HFF-Myc (cell line): Measurements from ENCODE around the gene C10orf53.

ENCODE experiments used
- DNase-seq: peaks from one replicate; pipeline ENCODE4 v3.0.0-alpha.2; 2011; ENCODE audit warnings: low read depth; ENCODE audit errors: extremely low read depth
- H3K4me3 ChIP-seq: replicated peaks from 2 replicates; pipeline ENCODE4 v1.5.1; 2011; ENCODE audit warnings: low read depth, mild to moderate bottlenecking, control low read depth, low read length
- TF ChIP-seq, protein P1 (sequence below): IDR thresholded peaks from 2 replicates; pipeline ENCODE4 v1.5.1; 2012; ENCODE audit warnings: mild to moderate bottlenecking, low read depth, low read length, control low read depth; ENCODE audit errors: missing control alignments

The C10orf53 gene

DNA sequence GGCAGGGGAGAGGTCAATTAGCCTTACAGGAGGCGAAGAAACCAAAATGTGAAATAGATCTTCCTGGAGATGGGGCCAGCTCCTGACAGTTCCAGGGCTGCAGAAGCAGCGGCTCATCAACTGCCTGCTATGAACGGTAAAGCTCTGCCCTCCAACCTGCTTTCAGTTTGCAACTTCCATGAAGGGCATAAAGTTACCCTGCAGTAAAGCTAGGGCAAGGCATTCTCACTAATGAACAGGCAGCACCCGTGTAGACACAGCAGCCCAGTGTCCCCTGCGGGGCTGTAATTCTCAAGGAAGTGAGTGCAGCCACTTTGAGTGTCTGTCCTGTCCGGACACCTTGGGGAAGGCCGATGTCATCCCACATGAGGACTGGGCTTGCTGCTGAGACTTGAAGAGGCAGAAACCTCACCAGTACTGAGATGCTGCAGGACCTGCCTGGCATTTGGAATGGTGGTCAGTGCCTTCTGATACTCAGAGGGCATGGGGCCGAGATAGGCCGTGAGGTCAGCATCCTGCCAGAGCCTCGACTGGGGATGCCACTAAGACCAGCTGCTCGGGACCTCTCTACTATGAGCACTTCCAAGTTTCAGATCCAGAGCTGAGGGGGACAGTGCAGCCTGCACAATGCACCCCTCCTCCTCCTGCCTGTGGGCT lies 26.1 kb upstream of the C10orf53 start:
- TF ChIP-seq, protein P1, sequence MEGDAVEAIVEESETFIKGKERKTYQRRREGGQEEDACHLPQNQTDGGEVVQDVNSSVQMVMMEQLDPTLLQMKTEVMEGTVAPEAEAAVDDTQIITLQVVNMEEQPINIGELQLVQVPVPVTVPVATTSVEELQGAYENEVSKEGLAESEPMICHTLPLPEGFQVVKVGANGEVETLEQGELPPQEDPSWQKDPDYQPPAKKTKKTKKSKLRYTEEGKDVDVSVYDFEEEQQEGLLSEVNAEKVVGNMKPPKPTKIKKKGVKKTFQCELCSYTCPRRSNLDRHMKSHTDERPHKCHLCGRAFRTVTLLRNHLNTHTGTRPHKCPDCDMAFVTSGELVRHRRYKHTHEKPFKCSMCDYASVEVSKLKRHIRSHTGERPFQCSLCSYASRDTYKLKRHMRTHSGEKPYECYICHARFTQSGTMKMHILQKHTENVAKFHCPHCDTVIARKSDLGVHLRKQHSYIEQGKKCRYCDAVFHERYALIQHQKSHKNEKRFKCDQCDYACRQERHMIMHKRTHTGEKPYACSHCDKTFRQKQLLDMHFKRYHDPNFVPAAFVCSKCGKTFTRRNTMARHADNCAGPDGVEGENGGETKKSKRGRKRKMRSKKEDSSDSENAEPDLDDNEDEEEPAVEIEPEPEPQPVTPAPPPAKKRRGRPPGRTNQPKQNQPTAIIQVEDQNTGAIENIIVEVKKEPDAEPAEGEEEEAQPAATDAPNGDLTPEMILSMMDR: no peak
- no peak overlapping the region for H3K4me3 ChIP-seq
- no peak for DNase-seq

DNA sequence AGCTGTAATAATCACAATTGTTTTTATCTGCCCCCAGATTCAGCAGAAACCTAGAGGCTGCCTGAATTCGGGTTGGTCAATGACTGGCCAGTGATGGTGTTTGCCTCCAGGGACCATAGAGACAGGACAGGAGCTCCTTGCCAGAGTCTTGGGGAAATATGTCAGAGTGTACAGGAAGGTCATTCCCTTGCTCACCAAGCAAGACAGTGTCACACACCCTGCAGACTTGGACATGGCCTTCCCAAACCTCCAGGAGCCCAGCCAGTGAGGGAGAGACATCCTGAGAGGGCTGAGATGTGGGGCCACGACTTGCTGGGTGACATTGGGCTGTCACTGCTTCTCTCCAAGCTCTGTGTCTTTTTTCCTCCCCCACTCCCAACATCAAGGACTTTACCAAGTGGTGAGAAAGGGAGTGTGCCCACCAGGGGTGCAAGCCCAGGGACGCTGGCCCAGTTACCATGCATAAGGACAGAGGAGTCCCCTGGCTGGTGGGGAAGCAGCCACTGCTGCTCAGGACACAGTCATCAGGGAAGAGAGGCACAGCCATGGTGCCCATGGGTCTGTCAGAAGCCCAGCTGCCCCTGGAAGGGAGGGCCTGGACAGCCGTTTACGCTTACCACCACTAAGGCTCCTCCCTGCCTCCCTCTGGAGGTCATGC lies 25.3 kb upstream of the C10orf53 start:
- no peak overlapping the region for H3K4me3 ChIP-seq
- no peak for DNase-seq
- TF ChIP-seq, protein P1: no peak

DNA sequence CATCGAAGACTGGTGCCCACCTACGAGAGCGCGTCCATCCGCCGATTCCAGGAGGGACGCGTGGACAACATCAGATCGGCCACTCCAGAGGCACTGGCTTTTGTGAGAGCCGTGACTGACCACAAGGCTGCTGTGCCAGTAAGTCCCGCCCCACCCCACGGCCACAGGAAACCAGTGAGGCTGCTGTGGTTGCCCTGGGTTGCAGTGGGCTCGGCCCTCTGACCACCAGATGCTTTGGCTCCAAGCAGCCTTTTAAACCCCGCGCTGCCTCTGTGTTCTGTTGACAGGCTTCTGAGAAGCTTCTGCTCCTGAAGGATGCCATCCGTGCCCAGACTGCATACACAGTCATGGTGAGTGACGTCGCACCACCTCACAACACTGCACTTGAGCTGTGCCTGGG lies 24.4 kb upstream of the C10orf53 start:
- DNase-seq: no peak
- no peak overlapping the region for H3K4me3 ChIP-seq
- TF ChIP-seq, protein P1: no peak

DNA sequence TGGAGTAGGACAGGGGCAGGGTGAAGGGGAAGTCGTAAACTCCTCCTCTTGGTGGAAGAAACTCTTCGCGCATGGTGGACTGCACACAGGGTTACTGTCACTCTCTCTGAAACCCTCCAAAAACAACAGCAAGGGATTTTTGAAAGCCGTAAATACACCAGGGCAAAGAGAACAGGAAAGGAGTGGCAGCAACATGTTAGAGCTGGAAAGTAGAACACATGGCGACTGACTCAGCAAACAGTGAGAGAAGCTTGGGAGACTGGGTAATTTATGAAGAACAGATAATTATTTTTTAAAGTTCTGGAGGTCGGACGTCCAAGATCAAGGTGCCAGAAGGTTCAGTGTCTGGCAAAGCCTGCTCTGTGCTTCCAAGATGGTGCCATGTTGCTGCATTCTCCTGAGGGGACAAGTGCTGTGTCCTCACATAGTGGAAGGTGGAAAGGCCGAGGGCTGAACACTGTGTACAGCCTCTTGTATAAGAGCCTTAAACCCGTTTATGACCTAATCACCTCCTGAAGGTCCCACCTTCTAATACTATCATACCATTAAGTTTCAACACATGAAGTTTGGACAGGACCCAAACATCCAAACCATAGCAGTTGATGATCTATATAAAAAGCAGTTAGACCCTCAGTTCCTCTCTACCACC lies 22.5 kb upstream of the C10orf53 start:
- TF ChIP-seq, protein P1: no peak
- no peak overlapping the region for H3K4me3 ChIP-seq
- no peak for DNase-seq

DNA sequence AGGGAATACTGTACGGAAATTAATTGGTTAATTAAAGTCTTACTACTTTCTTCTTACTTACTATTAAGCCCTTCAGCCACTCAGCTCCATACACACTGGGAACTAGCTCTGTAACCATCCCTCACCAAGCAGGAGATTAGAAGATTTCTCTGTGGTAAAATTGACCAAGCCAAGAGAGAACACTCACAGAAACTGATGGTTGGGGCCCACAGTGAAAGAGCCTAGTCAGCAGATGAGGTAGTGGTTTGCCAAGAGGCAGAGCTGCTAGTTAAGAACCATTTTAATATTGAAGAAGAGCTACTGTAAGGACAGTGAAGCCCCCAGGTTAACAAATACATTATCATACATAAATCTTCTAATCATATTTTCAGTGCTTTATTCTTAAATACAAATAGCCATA lies 21.8 kb upstream of the C10orf53 start:
- TF ChIP-seq, protein P1: no peak
- no peak overlapping the region for H3K4me3 ChIP-seq
- no peak for DNase-seq

DNA sequence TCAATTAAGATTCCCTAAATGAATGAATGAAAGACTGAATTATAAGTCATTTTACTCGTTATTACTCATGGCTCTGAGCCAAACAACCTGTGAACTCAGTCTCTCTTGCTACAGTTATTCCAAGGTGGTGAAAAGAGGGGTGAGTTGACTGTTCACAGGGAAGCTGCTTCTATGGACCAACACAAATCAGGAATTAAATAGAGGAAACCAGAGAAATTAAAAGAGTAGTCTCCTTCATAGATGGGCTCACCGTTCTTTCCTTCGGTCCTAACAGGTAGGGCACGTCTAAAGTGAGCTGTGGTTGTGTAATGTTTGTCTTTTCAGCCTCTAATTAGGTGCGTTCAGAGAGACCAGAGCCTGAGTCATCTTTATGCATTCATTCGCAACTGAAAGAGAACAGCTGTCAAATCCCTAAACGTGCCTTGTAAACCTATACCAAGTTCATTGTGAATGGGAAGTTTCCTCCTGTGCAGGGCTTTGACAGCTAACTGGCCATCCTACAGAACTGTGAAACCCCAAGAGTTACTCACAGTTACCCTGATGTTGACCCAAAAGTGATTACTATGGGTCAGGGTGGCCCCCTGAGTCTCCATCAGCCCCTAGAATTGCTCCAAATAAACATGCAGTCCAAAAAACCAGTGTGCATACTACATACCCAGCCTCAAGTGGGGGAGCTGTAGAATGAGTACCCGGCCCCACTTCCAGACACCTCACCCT lies 18.2 kb upstream of the C10orf53 start:
- H3K4me3 ChIP-seq: no peak overlapping the region
- DNase-seq: no peak
- TF ChIP-seq, protein P1: no peak
